ENCODE data around the gene GMDS.

GRCh38 chr6:2266031-2266795, 20.8 kb upstream of the GMDS start:
- TF ChIP-seq POLR2A (IDR thresholded peaks at IDR 0.05; ENCODE audit: control extremely low read depth in 1 of 2, low read depth in 2 of 2, low read length in 2 of 2) (no peak), SUZ12 (IDR thresholded peaks at IDR 0.05; ENCODE audit: low read length) (no peak), SP1 (IDR thresholded peaks at IDR 0.05; ENCODE audit: low read depth, low read length) (no peak)
